H1 (cell line): Measurements from ENCODE around the gene NPFF. TPM values are rescaled to one million over a fixed set of nuclear protein-coding genes. Genes with fewer than 3 reads are reported as not detected.

Source experiments
- CTCF ChIA-PET: fragments of 300-600 bp; sonication (Branson Sonifier 250); formaldehyde crosslinking; loops from one replicate; lab custom pipeline; 2021; ENCODE audit not compliant: partially characterized antibody; lab: Charles Lee
- POLR2A ChIA-PET: fragments of 300-600 bp; sonication (Branson Sonifier 250); formaldehyde crosslinking; loops from one replicate; lab custom pipeline; 2021; ENCODE audit warnings: inconsistent platforms; ENCODE audit not compliant: partially characterized antibody; lab: Charles Lee
- DNase-seq, 2 experiments: peaks; one replicate each; pipeline versions ENCODE4 v3.0.0 to v3.0.0-alpha.2; 2010 to 2022; ENCODE audit warnings: low spot score in 2 of 2, low read depth in 1 of 2, mixed read lengths in 1 of 2
- FAIRE-seq: peaks from 2 replicates; lab custom pipeline; 2011; peaks lifted over from hg19 to GRCh38; lab: Jason Lieb, UNC
- H2AFZ ChIP-seq: 2 replicates; pipeline ENCODE4 v1.8.1; 2012; ENCODE audit warnings: low read length, inconsistent platforms
- H2AK5ac ChIP-seq: 2 replicates; pipeline ENCODE4 v1.6.1; 2013; ENCODE audit warnings: low read depth, low read length
- H2BK120ac ChIP-seq: replicated peaks from 2 replicates; pipeline ENCODE3; 2013; ENCODE audit warnings: low read depth, low read length, inconsistent platforms
- H2BK12ac ChIP-seq: 2 replicates; pipeline ENCODE4 v1.6.1; 2013; ENCODE audit warnings: low read depth, low read length
- H2BK15ac ChIP-seq: 2 replicates; pipeline ENCODE4 v1.6.1; 2013; ENCODE audit warnings: low read length
- H2BK20ac ChIP-seq: 2 replicates; pipeline ENCODE4 v1.6.1; 2013; ENCODE audit warnings: low read length
- H2BK5ac ChIP-seq: 2 replicates; pipeline ENCODE4 v1.6.1; 2013; ENCODE audit warnings: low read depth, low read length
- H3K14ac ChIP-seq: 2 replicates; pipeline ENCODE4 v1.6.1; 2013; ENCODE audit warnings: inconsistent platforms; ENCODE audit not compliant: insufficient read length
- H3K18ac ChIP-seq: 2 replicates; pipeline ENCODE4 v1.6.1; 2013; ENCODE audit warnings: low read length; ENCODE audit errors: extremely low read depth
- H3K23ac ChIP-seq: 2 replicates; pipeline ENCODE4 v1.6.1; 2013; ENCODE audit warnings: inconsistent platforms; ENCODE audit not compliant: insufficient read length
- H3K23me2 ChIP-seq: 2 replicates; pipeline ENCODE4 v1.6.1; 2013; ENCODE audit warnings: low read depth, low read length
- H3K27ac ChIP-seq: 2 replicates; pipeline ENCODE4 v1.6.1; 2011; ENCODE audit warnings: low read depth, low read length, inconsistent platforms
- H3K27me3 ChIP-seq, 4 experiments: replicated peaks in 1 of 4; 1 replicate in 1 of 4; 2 replicates in 3 of 4; pipeline versions ENCODE4 v1.6.1 to v1.8.1; 2011 to 2013; ENCODE audit warnings: low read length in 3 of 4, mild to moderate bottlenecking in 3 of 4, inconsistent platforms in 2 of 4, mixed read lengths in 2 of 4, moderate library complexity in 1 of 4; ENCODE audit not compliant: control insufficient read depth in 3 of 4, insufficient read depth in 3 of 4; ENCODE audit errors: extremely low read depth in 1 of 4
- H3K36me3 ChIP-seq, 4 experiments: 2 replicates each; pipeline versions ENCODE4 v1.6.1 to v1.8.1; 2011 to 2013; ENCODE audit warnings: mild to moderate bottlenecking in 4 of 4, low read length in 3 of 4, moderate library complexity in 2 of 4, control low read depth in 1 of 4, inconsistent platforms in 1 of 4; ENCODE audit not compliant: insufficient read depth in 4 of 4, control insufficient read depth in 2 of 4
- H3K4ac ChIP-seq: replicated peaks from 2 replicates; pipeline ENCODE3; 2013; ENCODE audit warnings: low read length, low read depth, mixed read lengths, inconsistent platforms; ENCODE audit not compliant: insufficient read length
- H3K4me1 ChIP-seq, 4 experiments: replicated peaks in 1 of 4; 1 replicate in 1 of 4; 2 replicates in 3 of 4; pipeline versions ENCODE4 v1.6.1 to v1.8.1; 2011 to 2013; ENCODE audit warnings: low read length in 3 of 4, inconsistent platforms in 2 of 4, mixed read lengths in 1 of 4; ENCODE audit not compliant: insufficient read depth in 4 of 4, control insufficient read depth in 3 of 4
- H3K4me2 ChIP-seq, 2 experiments: 2 replicates each; pipeline versions ENCODE4 v1.6.1 to v1.8.1; 2011 to 2013; ENCODE audit warnings: low read depth in 2 of 2, low read length in 2 of 2, control low read depth in 1 of 2, inconsistent platforms in 1 of 2, mild to moderate bottlenecking in 1 of 2; ENCODE audit not compliant: insufficient read depth in 1 of 2
- H3K4me3 ChIP-seq, 4 experiments: fragments of 200-600, 300-600 bp in 1 of 4; sonication (generic), shearing (Covaris generic), sonication (Bioruptor Twin) in 1 of 4; 2 replicates each; pipeline versions ENCODE4 v1.5.1 to v1.8.1; 2011 to 2016; ENCODE audit warnings: low read length in 4 of 4, low read depth in 3 of 4, control low read depth in 2 of 4, inconsistent platforms in 2 of 4, mild to moderate bottlenecking in 2 of 4, mixed read lengths in 1 of 4, moderate library complexity in 1 of 4; ENCODE audit not compliant: insufficient read depth in 2 of 4; ENCODE audit errors: extremely low read depth in 1 of 4
- H3K56ac ChIP-seq: replicated peaks from 2 replicates; pipeline ENCODE3; 2013; ENCODE audit warnings: low read depth, mild to moderate bottlenecking, mixed read lengths, low read length, inconsistent platforms; ENCODE audit not compliant: insufficient read length
- H3K79me1 ChIP-seq: 2 replicates; pipeline ENCODE4 v1.6.1; 2013; ENCODE audit warnings: low read depth, low read length, control low read depth
- H3K79me2 ChIP-seq, 2 experiments: 2 replicates each; pipeline versions ENCODE4 v1.6.1 to v1.8.1; 2012 to 2013; ENCODE audit warnings: low read length in 2 of 2, mild to moderate bottlenecking in 2 of 2, inconsistent platforms in 1 of 2; ENCODE audit not compliant: insufficient read depth in 2 of 2, control insufficient read depth in 1 of 2
- H3K9ac ChIP-seq, 4 experiments: replicated peaks in 1 of 4; 1 replicate in 1 of 4; 2 replicates in 3 of 4; pipeline versions ENCODE4 v1.6.1 to v1.8.1; 2011 to 2013; ENCODE audit warnings: low read depth in 3 of 4, low read length in 3 of 4, control low read depth in 2 of 4, mild to moderate bottlenecking in 2 of 4, moderate library complexity in 2 of 4, inconsistent platforms in 1 of 4; ENCODE audit errors: extremely low read depth in 1 of 4
- H3K9me3 ChIP-seq, 2 experiments: 2 replicates each; pipeline versions ENCODE4 v1.6.1 to v1.8.1; 2012 to 2013; ENCODE audit warnings: mild to moderate bottlenecking in 2 of 2, moderate library complexity in 2 of 2, control low read depth in 1 of 2, inconsistent platforms in 1 of 2, low read depth in 1 of 2, low read length in 1 of 2, mixed read lengths in 1 of 2; ENCODE audit not compliant: insufficient read depth in 2 of 2
- H4K20me1 ChIP-seq, 2 experiments: replicated peaks in 1 of 2; 2 replicates each; pipeline versions ENCODE3 to v1.8.1; 2011 to 2013; ENCODE audit warnings: inconsistent platforms in 2 of 2, low read length in 2 of 2, mild to moderate bottlenecking in 1 of 2; ENCODE audit not compliant: insufficient read depth in 2 of 2, control insufficient read depth in 1 of 2
- H4K5ac ChIP-seq: 2 replicates; pipeline ENCODE4 v1.6.1; 2013; ENCODE audit warnings: low read length, low read depth, mixed read lengths, inconsistent platforms; ENCODE audit not compliant: insufficient read length
- H4K8ac ChIP-seq: 2 replicates; pipeline ENCODE4 v1.8.0; 2013; ENCODE audit warnings: mild to moderate bottlenecking, moderate library complexity, low read length, inconsistent platforms; ENCODE audit not compliant: insufficient read depth; ENCODE audit errors: extremely low read depth
- H4K91ac ChIP-seq: replicated peaks from 2 replicates; pipeline ENCODE3; 2013; ENCODE audit warnings: low read length, mixed read lengths, inconsistent platforms; ENCODE audit not compliant: insufficient read length
- BCL11A ChIP-seq, 2 experiments: IDR thresholded peaks; one replicate each; pipeline ENCODE4 v1.6.1; 2011; ENCODE audit warnings: low read depth in 2 of 2, low read length in 2 of 2, mild to moderate bottlenecking in 2 of 2
- CBX5 ChIP-seq: fragments of 300-800, 300-1000 bp; sonication (generic); IDR thresholded peaks from 2 replicates; pipeline ENCODE4 v1.7.1; 2016; ENCODE audit warnings: antibody characterized with exemption, low read length, low read depth
- CHD1 ChIP-seq: IDR thresholded peaks from 2 replicates; pipeline ENCODE4 v1.6.1; 2012; ENCODE audit warnings: low read depth, low read length, improper control_type of control experiment
- HDAC6 ChIP-seq: IDR thresholded peaks from one replicate; pipeline ENCODE4 v1.7.1; 2012; ENCODE audit warnings: low read depth, mild to moderate bottlenecking, inconsistent platforms, low read length, moderate library complexity
- JUND ChIP-seq: IDR thresholded peaks from 2 replicates; pipeline ENCODE4 v1.6.1; 2011; ENCODE audit warnings: mild to moderate bottlenecking, improper control_type of control experiment, low read length
- KDM4A ChIP-seq: IDR thresholded peaks from one replicate; pipeline ENCODE4 v1.7.1; 2012; ENCODE audit warnings: low read depth, mild to moderate bottlenecking, moderate library complexity, low read length, inconsistent platforms; ENCODE audit not compliant: severe bottlenecking
- RBBP5 ChIP-seq: IDR thresholded peaks from 2 replicates; pipeline ENCODE4 v1.7.1; 2012; ENCODE audit warnings: low read depth, mild to moderate bottlenecking, inconsistent platforms, low read length, moderate library complexity, borderline replicate concordance
- RFX5 ChIP-seq: IDR thresholded peaks from 2 replicates; pipeline ENCODE4 v1.6.1; 2011; ENCODE audit warnings: low read depth, low read length, improper control_type of control experiment, borderline replicate concordance
- SIN3A ChIP-seq, 2 experiments: IDR thresholded peaks in 1 of 2; conservative IDR thresholded peaks in 1 of 2; 2 replicates each; pipeline ENCODE4 v1.6.1; 2011 to 2012; ENCODE audit warnings: low read length in 2 of 2, improper control_type of control experiment in 1 of 2, low read depth in 1 of 2, mild to moderate bottlenecking in 1 of 2
- USF2 ChIP-seq: IDR thresholded peaks from 2 replicates; pipeline ENCODE4 v1.6.1; 2011; ENCODE audit warnings: low read length, improper control_type of control experiment
- ZNF274 ChIP-seq: IDR thresholded peaks from 2 replicates; pipeline ENCODE4 v1.7.0; 2012; ENCODE audit warnings: low read length, borderline replicate concordance; ENCODE audit errors: extremely low read depth
- WGBS, 2 experiments: shearing (Covaris generic) in 1 of 2; methylation state at CpG; one replicate each; pipeline versions ENCODE4 v1.1.6 to v1.1.7; 2013 to 2015; ENCODE audit warnings: low lambda C conversion rate in 2 of 2, mixed read lengths in 2 of 2, inconsistent platforms in 1 of 2, low coverage in 1 of 2, missing lambda C conversion rate in 1 of 2; ENCODE audit not compliant: insufficient replicate concordance in 2 of 2, insufficient coverage in 1 of 2, insufficient read length in 1 of 2; ENCODE audit errors: extremely low coverage in 1 of 2, missing lambda C conversion rate in 1 of 2; 5-methylcytosine and 5-hydroxymethylcytosine counted together
- polyA plus RNA-seq, 7 experiments: library from polyadenylated mRNA; depleted of rRNA in 3 of 7; stranded (reverse) in 5 of 7; unstranded in 2 of 7; fragments of >200 nt in 5 of 7; fragments of 200-250 nt in 2 of 7; gene quantifications; 1 replicate in 5 of 7; 2 replicates in 1 of 7; 4 replicates in 1 of 7; pipeline versions ENCODE4 v1.2.1 to v1.2.3, GENCODE V29; 2011 to 2013; ENCODE audit warnings: missing spikeins in 2 of 7, mixed read lengths in 2 of 7
- total RNA-seq: library from RNA; stranded (reverse); fragmentation: NEBNext Ultra II Directional; extraction: Animal tissue kit (Norgen Biotek cat#: 25700); gene quantifications from 2 replicates; pipeline ENCODE4 v1.2.1, GENCODE V29; 2021

Gene NPFF
- total and polyA plus RNA-seq, 2 of the 8 experiments (the other 6 are each of a cell fraction or from before 2014, with no cell fraction given), result not detected

DNA sequence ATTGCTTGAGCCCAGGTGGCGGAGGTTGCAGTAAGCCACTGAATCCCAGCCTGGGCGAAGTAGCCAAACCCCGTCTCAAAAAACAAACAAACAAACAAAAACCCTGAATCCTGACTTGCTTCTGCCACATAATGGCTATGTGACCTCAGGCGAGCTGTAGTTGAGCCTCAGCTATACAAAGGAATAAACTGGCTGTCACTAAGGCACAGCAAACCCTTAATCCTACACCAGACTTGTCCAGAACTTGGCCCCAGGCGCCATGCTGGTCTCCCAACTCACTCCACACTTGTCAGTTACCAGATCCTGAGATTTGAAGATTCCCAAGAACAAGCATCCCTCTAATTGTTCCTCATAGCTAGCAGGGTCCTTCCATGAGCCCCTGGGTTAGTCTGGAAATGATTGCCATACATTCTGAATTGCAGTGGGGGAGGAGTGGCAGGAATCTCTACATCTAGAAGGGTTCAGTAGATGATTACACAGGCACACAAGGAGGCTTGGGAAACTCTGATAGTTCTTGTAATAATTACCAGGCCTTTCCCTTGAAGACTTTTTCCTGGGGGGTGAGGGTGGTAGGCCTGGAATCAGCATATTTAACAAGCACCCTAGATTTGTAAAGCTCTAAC, 17.9 kb downstream of the NPFF start:
- peaks cover 0 to 18% (median 6%) of the 10 kb centered on the region in 4 experiments; a peak in 5 of 8 replicates for H3K36me3 ChIP-seq
- H3K14ac ChIP-seq, result no peak overlapping the region
- H2BK15ac ChIP-seq, result no peak overlapping the region
- no peak overlapping the region for H3K18ac ChIP-seq
- FAIRE-seq, result no peak
- no peaks in the 10 kb centered on the region for H3K79me2 ChIP-seq
- no peak overlapping the region for H4K5ac ChIP-seq
- no peak overlapping the region for H3K9ac ChIP-seq
- peaks cover 13% of the 10 kb centered on the region for H3K23me2 ChIP-seq
- no peaks in the 10 kb centered on the region for H3K9me3 ChIP-seq
- H3K79me1 ChIP-seq, result no peaks in the 10 kb centered on the region; the same call in 1 of the 2 replicates
- WGBS, 2 experiments, result 93% methylated on average over 5 of the region's 5 CpGs; no CpG with 5 or more reads in 1 of the 2 experiments
- H4K8ac ChIP-seq, result no peak overlapping the region
- H2AFZ ChIP-seq, result no peak overlapping the region
- CTCF ChIA-PET, result interaction anchor here (0.6 to 6.7 kb wide), 8 partner anchors 13 to 76 kb away, joined by 3 to 51 read pairs (median 4); partner anchors contain the start of gene NPFF
- no peak overlapping the region for H3K23ac ChIP-seq
- H4K91ac ChIP-seq, result no peak overlapping the region
- H3K56ac ChIP-seq, result no peak overlapping the region
- no peak overlapping the region for H2BK20ac ChIP-seq
- H3K4me2 ChIP-seq, result no peak overlapping the region
- no peak overlapping the region for H2AK5ac ChIP-seq
- H2BK12ac ChIP-seq, result no peak overlapping the region
- no peak overlapping the region for H3K4ac ChIP-seq
- no peak for DNase-seq
- POLR2A ChIA-PET, result interaction anchor here (0.9 to 67.0 kb wide), 5 partner anchors 5 to 180 kb away, joined by 3 to 3397 read pairs (median 4); partner anchors contain the start of genes MAP3K12, NPFF, PCBP2 and PRR13
- no peak overlapping the region for H3K4me3 ChIP-seq
- no peak overlapping the region for H3K27ac ChIP-seq
- H2BK5ac ChIP-seq, result no peak overlapping the region
- H3K4me1 ChIP-seq, result peaks cover 5 to 15% (median 7%) of the 10 kb centered on the region in 4 experiments
- no peaks in the 10 kb centered on the region for H3K27me3 ChIP-seq
- H4K20me1 ChIP-seq, result peaks cover 5 to 23% of the 10 kb centered on the region in 2 experiments
- no peak overlapping the region for H2BK120ac ChIP-seq
- no peak for TF ChIP-seq CHD1
- TF ChIP-seq KDM4A, result no peak
- TF ChIP-seq BCL11A (IDR thresholded peaks at IDR 0.05; ENCODE audit: low read depth in 2 of 2, low read length in 2 of 2), result no peak
- no peak for TF ChIP-seq ZNF274
- no peak for TF ChIP-seq USF2
- TF ChIP-seq HDAC6, result no peak
- no peak for TF ChIP-seq RBBP5
- TF ChIP-seq CBX5, result no peak
- TF ChIP-seq RFX5, result no peak
- TF ChIP-seq SIN3A (conservative IDR thresholded peaks at IDR 0.05 in 1 of 2, IDR thresholded peaks at IDR 0.05 in 1 of 2; ENCODE audit: low read depth in 1 of 2, low read length in 2 of 2), result no peak
- no peak for TF ChIP-seq JUND
